Measurements from ENCODE around the gene RPUSD1. TPM values are rescaled to one million over a fixed set of nuclear protein-coding genes. Genes with fewer than 3 reads are reported as not detected.

Gene RPUSD1
- total RNA-seq, 1 donor from 2014 or later: 24.3 TPM

GRCh38 chr16:785563-786535 is 2.3 kb downstream of the RPUSD1 start:
- TF ChIP-seq CTCF (IDR thresholded peaks at IDR 0.05): peak; percentile 69
- H3K4me1 Mint-ChIP-seq (ENCODE audit: unreplicated experiment): peaks cover 2% of the 10 kb centered on the region
- peak; percentile 90 for DNase-seq (ENCODE audit: extremely low spot score, unreplicated experiment)
- no peaks in the 10 kb centered on the region for H3K36me3 Mint-ChIP-seq (ENCODE audit: unreplicated experiment)
- no peaks in the 10 kb centered on the region for H3K9me3 Mint-ChIP-seq (ENCODE audit: unreplicated experiment)
- H3K27ac Mint-ChIP-seq (ENCODE audit: unreplicated experiment): no peak overlapping the region
- peak overlapping the region; percentile 57 for H3K4me3 Mint-ChIP-seq (ENCODE audit: unreplicated experiment)
- H3K27me3 Mint-ChIP-seq (ENCODE audit: unreplicated experiment): no peaks in the 10 kb centered on the region

GRCh38 chr16:784431-784830 is 3.8 kb downstream of the RPUSD1 start:
- Mint-ChIP-seq H3K4me3 (ENCODE audit: unreplicated experiment) (no peak overlapping the region), H3K27ac (ENCODE audit: unreplicated experiment) (no peak overlapping the region), H3K27me3 (ENCODE audit: unreplicated experiment) (no peaks in the 10 kb centered on the region), H3K36me3 (ENCODE audit: unreplicated experiment) (no peaks in the 10 kb centered on the region), H3K4me1 (ENCODE audit: unreplicated experiment) (peaks cover 2% of the 10 kb centered on the region), H3K9me3 (ENCODE audit: unreplicated experiment) (no peaks in the 10 kb centered on the region)
- no peak for DNase-seq (ENCODE audit: extremely low spot score, unreplicated experiment)
- TF ChIP-seq CTCF (IDR thresholded peaks at IDR 0.05): no peak

- no peaks in the 10 kb centered on the region for H3K27me3 Mint-ChIP-seq (ENCODE audit: unreplicated experiment)
Observed at GRCh38 chr16:783404-784161, 4.6 kb downstream of the RPUSD1 start.

GRCh38 chr16:782766-783403 is 5.3 kb downstream of the RPUSD1 start:
- Mint-ChIP-seq H3K36me3 (ENCODE audit: unreplicated experiment) (no peaks in the 10 kb centered on the region), H3K4me1 (ENCODE audit: unreplicated experiment) (peaks cover 2% of the 10 kb centered on the region), H3K4me3 (ENCODE audit: unreplicated experiment) (no peak overlapping the region), H3K27ac (ENCODE audit: unreplicated experiment) (no peak overlapping the region), H3K9me3 (ENCODE audit: unreplicated experiment) (no peaks in the 10 kb centered on the region), H3K27me3 (ENCODE audit: unreplicated experiment) (no peaks in the 10 kb centered on the region)
- no peak for TF ChIP-seq CTCF (IDR thresholded peaks at IDR 0.05)
- DNase-seq (ENCODE audit: extremely low spot score, unreplicated experiment): no peak

More at GRCh38 chr16:783404-784161, 4.6 kb downstream of the RPUSD1 start:
- Mint-ChIP-seq H3K36me3 (ENCODE audit: unreplicated experiment) (no peaks in the 10 kb centered on the region), H3K9me3 (ENCODE audit: unreplicated experiment) (no peaks in the 10 kb centered on the region), H3K27ac (ENCODE audit: unreplicated experiment) (no peak overlapping the region), H3K4me3 (ENCODE audit: unreplicated experiment) (no peak overlapping the region), H3K4me1 (ENCODE audit: unreplicated experiment) (peaks cover 2% of the 10 kb centered on the region)
- no peak for TF ChIP-seq CTCF (IDR thresholded peaks at IDR 0.05)
- DNase-seq (ENCODE audit: extremely low spot score, unreplicated experiment): no peak
